DOHH2 (cell line): ENCODE measurements around the gene MAP4K1.

Experiments
- H3F3A ChIP-seq: fragments of 200-600 bp; sonication (generic), shearing (Covaris generic); 2 replicates; pipeline ENCODE4 v1.6.0; 2016; ENCODE audit warnings: antibody characterized with exemption, mild to moderate bottlenecking; ENCODE audit not compliant: control insufficient read depth, insufficient read depth
- H3K27ac ChIP-seq: fragments of 200-600 bp; sonication (generic); 2 replicates; pipeline ENCODE4 v1.5.1; 2014; ENCODE audit warnings: low read depth, mild to moderate bottlenecking, low read length, moderate library complexity
- H3K27me3 ChIP-seq: fragments of 200-600 bp; sonication (generic); 2 replicates; pipeline ENCODE4 v1.6.1; 2014; ENCODE audit warnings: mild to moderate bottlenecking, low read length, mixed read lengths; ENCODE audit not compliant: control insufficient read depth
- H3K36me3 ChIP-seq: fragments of 200-600 bp; sonication (generic); 2 replicates; pipeline ENCODE4 v1.6.1; 2014; ENCODE audit warnings: mild to moderate bottlenecking, low read length, moderate library complexity, mixed read lengths; ENCODE audit not compliant: control insufficient read depth
- H3K4me1 ChIP-seq: fragments of 200-600 bp; sonication (generic); 2 replicates; pipeline ENCODE4 v1.6.1; 2014; ENCODE audit warnings: mild to moderate bottlenecking, low read length, mixed read lengths; ENCODE audit not compliant: control insufficient read depth
- H3K4me2 ChIP-seq: fragments of 200-600 bp; sonication (generic); 2 replicates; pipeline ENCODE4 v1.6.0; 2014; ENCODE audit warnings: mild to moderate bottlenecking, low read length, moderate library complexity
- H3K4me3 ChIP-seq: fragments of 200-600 bp; sonication (generic); 2 replicates; pipeline ENCODE4 v1.5.1; 2014; ENCODE audit warnings: mild to moderate bottlenecking, low read length, mixed read lengths
- H3K79me2 ChIP-seq: fragments of 200-600 bp; sonication (generic); 2 replicates; pipeline ENCODE4 v1.6.1; 2014; ENCODE audit warnings: mild to moderate bottlenecking, low read length, mixed read lengths; ENCODE audit not compliant: control insufficient read depth
- H3K9me2 ChIP-seq: fragments of 200-600 bp; sonication (generic); replicated peaks from 2 replicates; pipeline ENCODE4 v1.6.1; 2014; ENCODE audit warnings: mild to moderate bottlenecking, low read length, mixed read lengths; ENCODE audit not compliant: control insufficient read depth
- H3K9me3 ChIP-seq: fragments of 200-600 bp; sonication (generic); 2 replicates; pipeline ENCODE4 v1.6.1; 2014; ENCODE audit warnings: antibody characterized with exemption, low read length, mixed read lengths; ENCODE audit not compliant: control insufficient read depth, insufficient read depth
- H4K20me1 ChIP-seq: fragments of 200-600 bp; sonication (generic); 2 replicates; pipeline ENCODE4 v1.6.0; 2014; ENCODE audit warnings: low read depth, mild to moderate bottlenecking, antibody characterized with exemption, low read length, moderate library complexity; ENCODE audit not compliant: control insufficient read depth, insufficient read depth
- CTCF ChIP-seq: fragments of 200-600 bp; sonication (generic); IDR thresholded peaks from one replicate; pipeline ENCODE4 v1.5.1; 2014; ENCODE audit warnings: antibody characterized with exemption, mild to moderate bottlenecking, low read depth, low read length; ENCODE audit not compliant: poor library complexity, severe bottlenecking
- EZH2phosphoT487 ChIP-seq: fragments of 200-600 bp; sonication (generic); IDR thresholded peaks from 2 replicates; pipeline ENCODE4 v1.6.1; 2017; ENCODE audit warnings: borderline replicate concordance, mild to moderate bottlenecking, antibody characterized with exemption, low read length, moderate library complexity, mixed read lengths

The MAP4K1 gene

GRCh38 chr19:38617764-38618589, at the start of gene MAP4K1:
Gene MAP4K1 (minus strand): TSS chr19:38617953. CDS start chr19:38617895, 58 bp downstream.
- Histone ChIP-seq H3F3A (peaks cover 8% of the 10 kb centered on the region), H3K9me3 (no peaks in the 10 kb centered on the region), H3K4me2 (peak within 1 kb of the TSS; percentile 93), H3K27ac (peak within 1 kb of the TSS; percentile 91), H4K20me1 (peaks cover 8% of the 10 kb centered on the region; the same call in 1 of the 2 replicates), H3K36me3 (peaks cover 61% of the 10 kb centered on the region), H3K4me3 (peak within 1 kb of the TSS; percentile 90), H3K79me2 (peaks cover 64% of the 10 kb centered on the region), H3K27me3 (no peaks in the 10 kb centered on the region), H3K9me2 (no peaks in the 10 kb centered on the region), H3K4me1 (peaks cover 40% of the 10 kb centered on the region)
- TF ChIP-seq CTCF, result no peak
- no peak for TF ChIP-seq EZH2phosphoT487

GRCh38 chr19:38666663-38667511, 49.1 kb upstream of the MAP4K1 start:
- Histone ChIP-seq H3K27ac (peak overlapping the region; percentile 81), H4K20me1 (peaks cover 30% of the 10 kb centered on the region), H3K79me2 (peaks cover 99% of the 10 kb centered on the region)

More at GRCh38 chr19:38666663-38667511, 49.1 kb upstream of the MAP4K1 start:
- H3K27me3 ChIP-seq, result no peaks in the 10 kb centered on the region
- H3K4me2 ChIP-seq, result peak overlapping the region; percentile 86
- H3K4me3 ChIP-seq, result peak overlapping the region; percentile 67
- H3F3A ChIP-seq, result peaks cover 6% of the 10 kb centered on the region; the same call in 1 of the 2 replicates
- H3K36me3 ChIP-seq, result peaks cover 17% of the 10 kb centered on the region
- H3K4me1 ChIP-seq, result peaks cover 61% of the 10 kb centered on the region
- TF ChIP-seq CTCF (no peak), EZH2phosphoT487 (no peak)
- no peaks in the 10 kb centered on the region for H3K9me3 ChIP-seq
- no peaks in the 10 kb centered on the region for H3K9me2 ChIP-seq
